Ovary (tissue), 3 donors: ENCODE measurements around the gene MAMDC4.
"Not testable (repeated sequence)": the region's sequence is repeated elsewhere in the genome, so short reads cannot be mapped to it uniquely, and the experiment has no call there.

Source experiments
- EP300 ChIP-seq: sonication (generic); formaldehyde crosslinking; IDR thresholded peaks from one replicate; pipeline ENCODE4 v1.6.1; 2017; ENCODE audit warnings: antibody characterized with exemption
- POLR2A ChIP-seq: fragments of 450-650 bp; IDR thresholded peaks from one replicate; pipeline ENCODE4 v1.6.1; 2017; ENCODE audit warnings: antibody characterized with exemption, mild to moderate bottlenecking, moderate library complexity
- TF ChIP-seq, protein P1 (sequence below), 3 donors: fragments of 450-650 bp in 2 of 3; fragments of 200-600 bp in 1 of 3; IDR thresholded peaks; one replicate each; pipeline versions ENCODE4 v1.5.1 to v1.8.0; 2016 to 2022; ENCODE audit warnings: antibody characterized with exemption in 3 of 3, mild to moderate bottlenecking in 1 of 3
- donor health status: DM: no; HTN: no; CAD: no.

GRCh38 chr9:136843801-136844740 lies 8.1 kb upstream of the MAMDC4 start:
- TF ChIP-seq, protein P1, sequence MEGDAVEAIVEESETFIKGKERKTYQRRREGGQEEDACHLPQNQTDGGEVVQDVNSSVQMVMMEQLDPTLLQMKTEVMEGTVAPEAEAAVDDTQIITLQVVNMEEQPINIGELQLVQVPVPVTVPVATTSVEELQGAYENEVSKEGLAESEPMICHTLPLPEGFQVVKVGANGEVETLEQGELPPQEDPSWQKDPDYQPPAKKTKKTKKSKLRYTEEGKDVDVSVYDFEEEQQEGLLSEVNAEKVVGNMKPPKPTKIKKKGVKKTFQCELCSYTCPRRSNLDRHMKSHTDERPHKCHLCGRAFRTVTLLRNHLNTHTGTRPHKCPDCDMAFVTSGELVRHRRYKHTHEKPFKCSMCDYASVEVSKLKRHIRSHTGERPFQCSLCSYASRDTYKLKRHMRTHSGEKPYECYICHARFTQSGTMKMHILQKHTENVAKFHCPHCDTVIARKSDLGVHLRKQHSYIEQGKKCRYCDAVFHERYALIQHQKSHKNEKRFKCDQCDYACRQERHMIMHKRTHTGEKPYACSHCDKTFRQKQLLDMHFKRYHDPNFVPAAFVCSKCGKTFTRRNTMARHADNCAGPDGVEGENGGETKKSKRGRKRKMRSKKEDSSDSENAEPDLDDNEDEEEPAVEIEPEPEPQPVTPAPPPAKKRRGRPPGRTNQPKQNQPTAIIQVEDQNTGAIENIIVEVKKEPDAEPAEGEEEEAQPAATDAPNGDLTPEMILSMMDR (IDR thresholded peaks at IDR 0.05) = peak; percentile 47 to 54 (median 53)
- not testable (repeated sequence) for TF ChIP-seq POLR2A, EP300
